ENCODE data around the gene RACK1. TPM values are rescaled to one million over a fixed set of nuclear protein-coding genes. Genes with fewer than 3 reads are reported as not detected.
A peak's percentile ranks its signal among the peaks of the same experiment; 100 is the strongest.

Gene RACK1
- total and polyA plus RNA-seq, 2 donors: 2,214 to 4,509 TPM

- WGBS: under 1% methylated on average over 52 of the region's 52 CpGs
- Histone ChIP-seq H3K4me3 (ENCODE audit: low read length in 2 of 2) (peak overlapping the region; percentile 88 to 97), H3K36me3 (ENCODE audit: control insufficient read depth in 2 of 2, insufficient read depth in 2 of 2, low read length in 1 of 2) (no peaks in the 10 kb centered on the region), H3K27ac (ENCODE audit: low read depth in 1 of 2, low read length in 1 of 2) (peak overlapping the region; percentile 41 to 76), H3K9me3 (ENCODE audit: control insufficient read depth in 2 of 2, insufficient read depth in 1 of 2, low read length in 1 of 2) (peaks cover 1 to 6% of the 10 kb centered on the region in 2 donors), H3K27me3 (ENCODE audit: control insufficient read depth in 2 of 2, insufficient read depth in 1 of 2, low read length in 1 of 2) (peaks cover 4 to 69% of the 10 kb centered on the region in 2 donors), H3K4me1 (ENCODE audit: control insufficient read depth in 2 of 2, insufficient read depth in 2 of 2, low read length in 2 of 2) (peaks cover 20 to 49% of the 10 kb centered on the region in 2 donors)
- peak in 1 of 9 donors; percentile 46 for DNase-seq (ENCODE audit: low read depth in 6 of 9, low spot score in 9 of 9)
Observed at GRCh38 chr5:181189962-181190710, 53.6 kb downstream of the RACK1 start.

DNA sequence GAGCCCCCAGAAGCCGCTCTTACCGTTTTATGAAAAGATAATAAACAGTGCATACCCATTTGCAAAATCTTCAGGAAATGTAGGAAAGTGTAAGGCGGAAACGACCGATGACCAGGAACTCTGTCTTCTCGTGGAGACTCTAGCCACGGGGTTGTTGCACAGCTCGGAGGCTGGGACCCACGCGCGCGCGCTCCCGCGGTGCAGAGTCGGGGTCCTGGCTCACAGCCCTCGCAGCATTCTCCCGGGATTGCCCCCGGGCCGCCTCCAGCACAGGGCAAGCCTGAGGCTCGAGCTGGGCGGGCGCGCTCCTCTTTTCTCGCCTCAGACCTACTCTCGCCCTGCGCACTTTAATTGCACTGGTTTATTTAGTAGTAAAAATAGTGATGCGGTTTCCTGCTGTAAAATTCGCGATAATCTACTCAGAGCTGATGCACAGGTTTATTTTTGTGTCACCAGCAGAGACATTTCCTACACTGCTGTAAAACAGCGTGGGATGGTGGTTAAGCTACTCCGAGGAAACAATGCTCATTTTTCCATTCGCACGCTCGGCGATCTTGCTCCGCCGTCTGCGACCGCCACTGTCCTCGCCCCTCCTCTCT lies 54.2 kb downstream of the RACK1 start:
- under 1% methylated on average over 41 of the region's 41 CpGs for WGBS
- Histone ChIP-seq H3K27me3 (ENCODE audit: control insufficient read depth in 2 of 2, insufficient read depth in 1 of 2, low read length in 1 of 2) (peaks cover 4 to 69% of the 10 kb centered on the region in 2 donors), H3K4me3 (ENCODE audit: low read length in 2 of 2) (peak overlapping the region; percentile 88 to 97), H3K27ac (ENCODE audit: low read depth in 1 of 2, low read length in 1 of 2) (peak overlapping the region; percentile 41 to 76), H3K9me3 (ENCODE audit: control insufficient read depth in 2 of 2, insufficient read depth in 1 of 2, low read length in 1 of 2) (peaks cover 1 to 11% of the 10 kb centered on the region in 2 donors), H3K36me3 (ENCODE audit: control insufficient read depth in 2 of 2, insufficient read depth in 2 of 2, low read length in 1 of 2) (no peaks in the 10 kb centered on the region), H3K4me1 (ENCODE audit: control insufficient read depth in 2 of 2, insufficient read depth in 2 of 2, low read length in 2 of 2) (peaks cover 20 to 52% of the 10 kb centered on the region in 2 donors)
- DNase-seq (ENCODE audit: low read depth in 6 of 9, low spot score in 9 of 9): peak in 3 of 9 donors; percentile 36 to 72 (median 38)

- Histone ChIP-seq H3K4me1 (ENCODE audit: control insufficient read depth in 2 of 2, insufficient read depth in 2 of 2, low read length in 2 of 2) (peaks cover 20 to 57% of the 10 kb centered on the region in 2 donors), H3K27ac (ENCODE audit: low read depth in 1 of 2, low read length in 1 of 2) (peak overlapping the region in 1 of 2 donors; percentile 88)
Observed at GRCh38 chr5:181188700-181189362, 54.9 kb downstream of the RACK1 start.

DNA sequence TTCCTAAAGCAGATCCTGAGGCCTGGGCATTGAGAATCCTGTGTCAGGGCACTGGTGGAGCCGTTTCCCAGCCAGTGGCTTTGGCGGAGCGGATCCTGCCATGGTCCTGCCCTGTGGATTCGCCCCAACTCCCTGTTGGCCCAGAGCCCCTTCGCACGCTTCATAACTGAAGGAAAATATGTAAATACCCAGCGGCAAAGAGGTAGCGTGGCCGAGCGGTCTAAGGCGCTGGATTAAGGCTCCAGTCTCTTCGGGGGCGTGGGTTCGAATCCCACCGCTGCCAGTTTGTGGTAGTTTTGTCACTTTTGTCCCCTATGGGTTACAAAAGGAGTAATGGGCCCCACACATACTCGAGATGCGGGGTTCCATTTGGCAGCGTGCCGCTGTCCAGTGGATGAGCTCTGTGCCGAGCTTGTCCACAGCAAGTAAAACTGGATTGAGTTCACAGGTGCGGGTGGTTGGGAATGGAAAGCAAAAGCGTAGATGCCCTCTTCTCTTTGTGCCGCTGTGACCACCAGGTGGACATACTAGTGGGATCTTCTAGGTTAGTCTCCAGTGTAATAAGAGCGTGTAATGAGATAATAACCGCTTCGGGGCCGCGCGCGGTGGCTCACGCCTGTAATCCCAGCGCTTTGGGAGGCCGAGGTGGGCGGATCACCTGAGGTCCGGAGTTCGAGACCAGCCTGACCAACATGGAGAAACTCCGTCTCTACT lies 56.0 kb downstream of the RACK1 start:
- 22% methylated on average over 37 of the region's 37 CpGs for WGBS
- Histone ChIP-seq H3K36me3 (ENCODE audit: control insufficient read depth in 2 of 2, insufficient read depth in 2 of 2, low read length in 1 of 2) (no peaks in the 10 kb centered on the region), H3K4me1 (ENCODE audit: control insufficient read depth in 2 of 2, insufficient read depth in 2 of 2, low read length in 2 of 2) (peaks cover 19 to 58% of the 10 kb centered on the region in 2 donors), H3K9me3 (ENCODE audit: control insufficient read depth in 2 of 2, insufficient read depth in 1 of 2, low read length in 1 of 2) (peaks cover 1 to 11% of the 10 kb centered on the region in 2 donors), H3K27me3 (ENCODE audit: control insufficient read depth in 2 of 2, insufficient read depth in 1 of 2, low read length in 1 of 2) (peaks cover 4 to 77% of the 10 kb centered on the region in 2 donors), H3K27ac (ENCODE audit: low read depth in 1 of 2, low read length in 1 of 2) (no peak overlapping the region), H3K4me3 (ENCODE audit: low read length in 2 of 2) (no peak overlapping the region)
- DNase-seq (ENCODE audit: low read depth in 6 of 9, low spot score in 9 of 9): peak in 3 of 9 donors; percentile 27 to 60 (median 42)

More at GRCh38 chr5:181188700-181189362, 54.9 kb downstream of the RACK1 start:
- WGBS: under 1% methylated on average over 35 of the region's 35 CpGs
- peak in 5 of 9 donors; percentile 74 to 94 (median 85) for DNase-seq (ENCODE audit: low read depth in 6 of 9, low spot score in 9 of 9)
- Histone ChIP-seq H3K4me3 (ENCODE audit: low read length in 2 of 2) (peak overlapping the region; percentile 88 to 97), H3K27me3 (ENCODE audit: control insufficient read depth in 2 of 2, insufficient read depth in 1 of 2, low read length in 1 of 2) (peaks cover 4 to 70% of the 10 kb centered on the region in 2 donors), H3K9me3 (ENCODE audit: control insufficient read depth in 2 of 2, insufficient read depth in 1 of 2, low read length in 1 of 2) (peaks cover 1 to 11% of the 10 kb centered on the region in 2 donors), H3K36me3 (ENCODE audit: control insufficient read depth in 2 of 2, insufficient read depth in 2 of 2, low read length in 1 of 2) (no peaks in the 10 kb centered on the region)

DNA sequence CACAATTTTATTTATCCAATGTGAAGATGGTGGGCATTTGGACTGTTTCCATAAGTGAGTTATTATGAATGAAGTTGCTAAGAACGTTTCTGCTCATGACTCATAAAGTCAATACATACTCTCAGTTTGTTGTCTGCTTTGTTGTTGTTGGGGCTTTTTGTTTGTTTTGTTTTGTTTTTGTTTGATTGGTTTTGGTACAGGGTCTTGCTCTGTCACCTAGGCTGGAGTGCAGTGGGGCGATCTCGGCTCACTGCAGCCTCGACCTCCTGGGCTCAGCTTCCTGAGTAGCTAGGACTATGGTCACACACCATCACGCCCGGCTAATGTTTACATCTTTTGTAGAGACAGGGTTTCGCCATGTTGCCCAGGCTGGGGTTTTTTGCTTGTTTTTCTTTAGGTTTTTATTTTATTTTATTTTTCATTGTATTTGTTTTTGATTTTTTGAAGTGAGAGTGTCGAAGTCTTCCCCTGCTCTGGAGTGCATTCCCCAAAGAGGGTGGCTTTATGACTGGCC lies 56.7 kb downstream of the RACK1 start:
- no peak for DNase-seq (ENCODE audit: low read depth in 6 of 9, low spot score in 9 of 9)
- no peaks in the 10 kb centered on the region for H3K36me3 ChIP-seq (ENCODE audit: control insufficient read depth in 2 of 2, insufficient read depth in 2 of 2, low read length in 1 of 2)
- 78% methylated on average over 8 of the region's 8 CpGs for WGBS
- peaks cover 9 to 83% of the 10 kb centered on the region in 2 donors for H3K27me3 ChIP-seq (ENCODE audit: control insufficient read depth in 2 of 2, insufficient read depth in 1 of 2, low read length in 1 of 2)
- H3K27ac ChIP-seq (ENCODE audit: low read depth in 1 of 2, low read length in 1 of 2): no peak overlapping the region
- no peak overlapping the region for H3K4me3 ChIP-seq (ENCODE audit: low read length in 2 of 2)
- peaks cover 1 to 11% of the 10 kb centered on the region in 2 donors for H3K9me3 ChIP-seq (ENCODE audit: control insufficient read depth in 2 of 2, insufficient read depth in 1 of 2, low read length in 1 of 2)
- H3K4me1 ChIP-seq (ENCODE audit: control insufficient read depth in 2 of 2, insufficient read depth in 2 of 2, low read length in 2 of 2): peaks cover 14 to 58% of the 10 kb centered on the region in 2 donors

Other genes with a start within 250 kb of the RACK1 start
- gene BTNL9, start 203.6 kb downstream of the RACK1 start, total RNA-seq: 6.3 TPM
- 45.2 TPM for gene BTNL9, start 203.6 kb downstream of the RACK1 start, polyA plus RNA-seq
- gene OR2V1, start 112.7 kb downstream of the RACK1 start, total RNA-seq: 0.05 TPM
- 0.02 TPM for gene OR2V1, start 112.7 kb downstream of the RACK1 start, polyA plus RNA-seq
- gene OR2V2, start 96.3 kb downstream of the RACK1 start, total RNA-seq: 0.05 TPM
- gene OR2V2, start 96.3 kb downstream of the RACK1 start, polyA plus RNA-seq: under 0.01 TPM
- gene TRIM7, start 38.7 kb downstream of the RACK1 start, total RNA-seq: 0.38 TPM
- 5.3 TPM for gene TRIM7, start 38.7 kb downstream of the RACK1 start, polyA plus RNA-seq
- gene TRIM41, start 20.6 kb downstream of the RACK1 start, total RNA-seq: 19.9 TPM
- 25.8 TPM for gene TRIM41, start 20.6 kb downstream of the RACK1 start, polyA plus RNA-seq
- gene TRIM52, start 17.2 kb upstream of the RACK1 start, total RNA-seq: 10.7 TPM
- 35.2 TPM for gene TRIM52, start 17.2 kb upstream of the RACK1 start, polyA plus RNA-seq
- not detected for gene OR4F3, start 123.4 kb upstream of the RACK1 start, total RNA-seq
- not detected for gene OR4F3, start 123.4 kb upstream of the RACK1 start, polyA plus RNA-seq

All from thymus (tissue), 11 donors.